ENCODE measurements around the gene ZNF84. TPM values are rescaled to one million over a fixed set of nuclear protein-coding genes. Genes with fewer than 3 reads are reported as not detected.

ZNF84 gene
- total RNA-seq, 2 experiments from 2014 or later = 23.5 to 24.1 TPM

DNA sequence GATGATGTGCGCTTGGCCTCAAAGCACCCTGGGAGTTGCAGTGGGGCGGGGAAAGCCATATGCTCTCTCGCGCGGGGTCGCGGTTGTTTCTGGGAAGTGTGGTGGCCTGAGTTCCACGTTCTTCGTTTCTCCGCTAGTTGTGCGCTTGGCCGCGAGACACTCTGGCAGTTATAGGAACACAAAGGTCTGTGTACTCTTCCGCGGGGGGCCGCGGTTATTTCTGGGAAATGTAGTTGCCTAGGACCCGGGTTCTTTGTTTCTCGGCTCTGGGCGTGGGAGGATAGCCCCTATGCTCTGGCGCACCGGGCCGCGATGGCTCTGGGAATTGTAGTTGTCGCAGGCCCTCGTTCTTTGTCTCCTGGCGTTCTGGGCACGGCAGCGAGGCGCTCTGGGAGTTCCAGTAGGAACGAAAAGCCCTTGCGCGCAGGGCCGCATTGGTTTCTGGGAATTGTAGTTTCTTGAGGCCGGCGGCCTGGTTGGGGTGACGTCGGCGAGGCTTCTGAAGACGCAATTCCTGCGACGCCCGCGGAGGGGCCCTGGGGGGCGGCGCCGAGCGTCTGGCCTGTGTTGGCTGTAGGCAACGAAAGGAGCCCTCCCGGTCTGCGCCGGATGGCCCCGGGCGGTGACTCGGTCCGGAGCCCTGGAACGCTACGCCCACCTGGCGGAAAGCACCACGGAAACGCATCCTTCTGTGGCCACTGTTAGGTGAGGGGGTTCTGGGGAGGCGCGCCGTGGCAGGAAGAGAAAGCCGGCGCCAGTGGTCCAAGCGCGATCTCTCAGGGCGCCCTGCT lies 43.3 kb downstream of the ZNF84 start, which contains the start of gene ZNF140:
TSS of gene ZNF140 (plus strand) at position 556 of the 791 bp plus-strand sequence. CDS start 398 bp downstream, outside the sequence.
- ChIA-PET CTCF (interaction anchor here (0.7 to 1.1 kb wide), 4 partner anchors 8 to 174 kb away, joined by 3 read pairs; partner anchors contain the start of gene ZNF268), POLR2A (interaction anchor here (0.9 to 2.9 kb wide), 5 partner anchors 50 to 193 kb away, joined by 3 to 12 read pairs (median 4); partner anchors contain the start of genes CHFR, ZNF10, ZNF26 and ZNF268)
- peak; percentile 71 for ATAC-seq
- Mint-ChIP-seq H3K9me3 (peaks cover 49% of the 10 kb centered on the region), H3K27me3 (no peaks in the 10 kb centered on the region), H3K4me3 (no peak within 1 kb of the TSS), H3K36me3 (ENCODE audit: low read depth) (peaks cover 59% of the 10 kb centered on the region), H3K27ac (no peak within 1 kb of the TSS), H3K4me1 (ENCODE audit: low read depth) (peaks cover 16% of the 10 kb centered on the region)
- peak; percentile 98 for DNase-seq
- intact Hi-C loops (cut with micrococcal nuclease) = loop anchor here (1.0 to 2.0 kb wide), 4 partner anchors 43 to 101 kb away; partner anchors contain the start of genes ZNF10, ZNF26, ZNF268 and ZNF84
- TF ChIP-seq, protein P1, sequence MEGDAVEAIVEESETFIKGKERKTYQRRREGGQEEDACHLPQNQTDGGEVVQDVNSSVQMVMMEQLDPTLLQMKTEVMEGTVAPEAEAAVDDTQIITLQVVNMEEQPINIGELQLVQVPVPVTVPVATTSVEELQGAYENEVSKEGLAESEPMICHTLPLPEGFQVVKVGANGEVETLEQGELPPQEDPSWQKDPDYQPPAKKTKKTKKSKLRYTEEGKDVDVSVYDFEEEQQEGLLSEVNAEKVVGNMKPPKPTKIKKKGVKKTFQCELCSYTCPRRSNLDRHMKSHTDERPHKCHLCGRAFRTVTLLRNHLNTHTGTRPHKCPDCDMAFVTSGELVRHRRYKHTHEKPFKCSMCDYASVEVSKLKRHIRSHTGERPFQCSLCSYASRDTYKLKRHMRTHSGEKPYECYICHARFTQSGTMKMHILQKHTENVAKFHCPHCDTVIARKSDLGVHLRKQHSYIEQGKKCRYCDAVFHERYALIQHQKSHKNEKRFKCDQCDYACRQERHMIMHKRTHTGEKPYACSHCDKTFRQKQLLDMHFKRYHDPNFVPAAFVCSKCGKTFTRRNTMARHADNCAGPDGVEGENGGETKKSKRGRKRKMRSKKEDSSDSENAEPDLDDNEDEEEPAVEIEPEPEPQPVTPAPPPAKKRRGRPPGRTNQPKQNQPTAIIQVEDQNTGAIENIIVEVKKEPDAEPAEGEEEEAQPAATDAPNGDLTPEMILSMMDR (IDR thresholded peaks at IDR 0.05) = peak; percentile 43

DNA sequence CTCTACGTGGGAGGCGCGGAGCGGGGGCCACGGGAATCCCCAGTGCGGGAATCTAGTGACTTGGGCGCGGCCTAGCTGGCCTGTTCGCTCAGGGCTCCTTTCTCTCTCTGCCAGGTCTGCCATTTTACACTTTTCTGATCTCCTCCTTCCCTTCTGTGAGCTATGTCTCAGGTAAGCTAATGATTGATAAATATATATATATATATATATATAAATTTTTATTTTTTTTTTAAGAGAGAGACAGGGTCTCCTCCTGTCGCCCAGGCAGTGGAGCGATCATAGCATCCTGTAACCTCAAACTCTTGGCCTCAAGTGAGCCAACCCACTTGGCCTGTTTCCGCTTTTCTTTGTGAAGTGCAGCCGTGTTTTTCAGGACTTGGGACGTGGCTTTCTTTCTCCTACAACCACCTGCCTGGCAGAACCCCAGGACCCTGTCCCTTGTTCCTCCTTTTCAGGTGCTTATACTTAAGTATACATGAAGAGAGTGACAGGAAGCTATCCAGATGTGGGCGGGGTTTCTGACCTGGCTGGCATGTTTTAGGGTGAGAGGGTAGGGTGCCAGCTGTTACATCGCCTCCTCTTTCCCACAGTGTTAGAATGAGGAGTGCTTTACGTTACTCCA lies 44.0 kb downstream of the ZNF84 start:
- intact Hi-C loops (cut with micrococcal nuclease) = loop anchor here (2.0 kb wide), 1 partner anchor 50 kb away; the partner anchor contains the start of genes ZNF10 and ZNF891
- ChIA-PET POLR2A (interaction anchor here (1.4 to 2.9 kb wide), 2 partner anchors 95 to 194 kb away, joined by 3 to 12 read pairs; partner anchors contain the start of genes CHFR and ZNF26), CTCF (no interaction called here)
- H3K4me1 Mint-ChIP-seq (ENCODE audit: low read depth) = peaks cover 16% of the 10 kb centered on the region
- no peaks in the 10 kb centered on the region for H3K27me3 Mint-ChIP-seq
- TF ChIP-seq, protein P1 (IDR thresholded peaks at IDR 0.05) = no peak
- peaks cover 64% of the 10 kb centered on the region for H3K36me3 Mint-ChIP-seq (ENCODE audit: low read depth)
- no peak overlapping the region for H3K27ac Mint-ChIP-seq
- H3K9me3 Mint-ChIP-seq = peaks cover 54% of the 10 kb centered on the region
- H3K4me3 Mint-ChIP-seq = no peak overlapping the region
- peak; percentile 22 for DNase-seq
- ATAC-seq = no peak

DNA sequence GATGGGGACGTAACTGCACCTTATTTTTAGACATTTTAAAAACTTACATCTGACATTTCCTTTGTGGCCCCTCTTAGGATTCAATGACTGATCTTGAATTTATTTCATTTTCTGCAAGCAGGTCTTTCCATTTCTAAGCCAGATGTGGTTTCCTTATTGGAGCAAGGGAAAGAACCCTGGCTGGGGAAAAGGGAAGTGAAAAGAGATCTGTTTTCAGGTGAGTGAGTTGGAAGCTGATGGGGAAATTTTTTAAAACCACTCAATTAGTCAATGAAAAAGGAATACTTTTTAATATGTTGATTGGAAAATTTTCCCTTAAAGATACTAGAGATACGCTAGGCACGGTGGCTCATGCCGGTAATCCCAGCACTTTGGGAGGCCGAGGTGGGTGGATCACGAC lies 46.0 kb downstream of the ZNF84 start:
- Mint-ChIP-seq H3K4me1 (ENCODE audit: low read depth) (peaks cover 16% of the 10 kb centered on the region), H3K27ac (peak overlapping the region; percentile 15), H3K4me3 (no peak overlapping the region), H3K27me3 (no peaks in the 10 kb centered on the region), H3K36me3 (ENCODE audit: low read depth) (peaks cover 74% of the 10 kb centered on the region), H3K9me3 (peaks cover 51% of the 10 kb centered on the region)
- TF ChIP-seq, protein P1 (IDR thresholded peaks at IDR 0.05) = no peak
- POLR2A ChIA-PET = no interaction called here
- DNase-seq (no peak), ATAC-seq (no peak)
- CTCF ChIA-PET = interaction anchor here (0.6 kb wide), 1 partner anchor 121 kb away, joined by 5 read pairs; no protein-coding TSS in a partner anchor
- intact Hi-C loops (cut with micrococcal nuclease) = no loop called here

DNA sequence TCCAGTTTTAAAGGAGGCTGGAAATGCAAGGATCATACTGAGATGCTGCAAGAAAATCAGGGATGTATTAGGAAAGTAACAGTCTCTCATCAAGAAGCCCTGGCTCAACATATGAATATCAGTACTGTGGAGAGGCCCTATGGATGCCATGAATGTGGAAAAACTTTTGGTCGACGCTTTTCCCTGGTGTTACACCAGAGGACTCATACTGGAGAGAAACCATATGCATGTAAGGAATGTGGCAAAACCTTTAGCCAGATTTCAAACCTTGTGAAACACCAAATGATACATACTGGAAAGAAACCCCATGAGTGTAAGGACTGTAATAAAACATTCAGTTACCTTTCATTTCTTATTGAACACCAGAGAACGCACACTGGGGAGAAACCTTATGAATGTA lies 68.3 kb downstream of the ZNF84 start:
- Mint-ChIP-seq H3K4me1 (ENCODE audit: low read depth) (peaks cover 2% of the 10 kb centered on the region), H3K4me3 (no peak overlapping the region), H3K27ac (peak overlapping the region; percentile 47), H3K27me3 (no peaks in the 10 kb centered on the region), H3K9me3 (peaks cover 74% of the 10 kb centered on the region), H3K36me3 (ENCODE audit: low read depth) (peaks cover 94% of the 10 kb centered on the region)
- intact Hi-C loops (cut with micrococcal nuclease) = no loop called here
- POLR2A ChIA-PET = interaction anchor here (1.3 kb wide), 1 partner anchor 49 kb away, joined by 5 read pairs; no protein-coding TSS in a partner anchor
- DNase-seq = no peak
- no peak for ATAC-seq
- TF ChIP-seq, protein P1 (IDR thresholded peaks at IDR 0.05) = no peak
- CTCF ChIA-PET = no interaction called here
